ENCODE measurements around the gene TCF20. TPM values are rescaled to one million over a fixed set of nuclear protein-coding genes. Genes with fewer than 3 reads are reported as not detected.
A peak's percentile ranks its signal among the peaks of the same experiment; 100 is the strongest.

The TCF20 gene
- total RNA-seq, 1 donor: 27.4 TPM

DNA sequence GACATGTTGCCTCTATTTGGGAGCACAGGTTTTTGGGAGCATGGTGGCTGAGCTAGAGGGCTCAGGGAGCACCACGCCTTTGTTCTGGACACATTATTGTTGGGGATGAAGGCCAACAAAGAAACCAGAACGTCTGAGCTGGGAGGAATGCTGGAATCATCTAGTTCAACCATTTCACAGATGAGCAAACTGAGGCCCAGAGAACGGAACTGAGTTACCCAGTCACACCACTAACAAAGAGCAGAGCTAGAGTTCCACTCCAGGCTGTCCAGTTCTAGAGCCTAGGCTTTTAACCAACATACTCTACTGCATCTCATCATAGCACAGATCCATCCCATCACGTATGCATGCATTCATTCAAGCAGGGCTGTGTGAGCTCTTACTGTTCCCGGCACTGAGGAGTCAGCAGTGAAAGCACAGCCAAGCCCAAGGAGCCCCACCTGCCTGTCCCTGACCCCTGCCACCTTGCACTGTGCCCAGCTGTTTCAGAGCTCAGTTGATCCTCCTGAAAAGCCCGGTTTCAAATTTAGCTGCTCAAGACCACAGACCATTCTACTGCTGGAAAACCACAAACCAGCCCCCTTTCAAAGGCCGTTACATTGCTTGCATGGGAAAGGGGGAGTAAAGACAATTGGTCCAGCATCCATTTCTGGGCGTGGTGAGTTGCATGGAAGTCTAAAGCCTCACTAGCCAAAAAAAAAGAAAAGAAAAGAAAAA is 16.9 kb upstream of the TCF20 start:
- TF ChIP-seq, protein P1, sequence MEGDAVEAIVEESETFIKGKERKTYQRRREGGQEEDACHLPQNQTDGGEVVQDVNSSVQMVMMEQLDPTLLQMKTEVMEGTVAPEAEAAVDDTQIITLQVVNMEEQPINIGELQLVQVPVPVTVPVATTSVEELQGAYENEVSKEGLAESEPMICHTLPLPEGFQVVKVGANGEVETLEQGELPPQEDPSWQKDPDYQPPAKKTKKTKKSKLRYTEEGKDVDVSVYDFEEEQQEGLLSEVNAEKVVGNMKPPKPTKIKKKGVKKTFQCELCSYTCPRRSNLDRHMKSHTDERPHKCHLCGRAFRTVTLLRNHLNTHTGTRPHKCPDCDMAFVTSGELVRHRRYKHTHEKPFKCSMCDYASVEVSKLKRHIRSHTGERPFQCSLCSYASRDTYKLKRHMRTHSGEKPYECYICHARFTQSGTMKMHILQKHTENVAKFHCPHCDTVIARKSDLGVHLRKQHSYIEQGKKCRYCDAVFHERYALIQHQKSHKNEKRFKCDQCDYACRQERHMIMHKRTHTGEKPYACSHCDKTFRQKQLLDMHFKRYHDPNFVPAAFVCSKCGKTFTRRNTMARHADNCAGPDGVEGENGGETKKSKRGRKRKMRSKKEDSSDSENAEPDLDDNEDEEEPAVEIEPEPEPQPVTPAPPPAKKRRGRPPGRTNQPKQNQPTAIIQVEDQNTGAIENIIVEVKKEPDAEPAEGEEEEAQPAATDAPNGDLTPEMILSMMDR (IDR thresholded peaks at IDR 0.05; ENCODE audit: insufficient read depth, low read length): no peak
- no peak overlapping the region for H3K4me3 ChIP-seq (ENCODE audit: low read depth, low read length)
- no peak for DNase-seq (ENCODE audit: low read depth)

DNA sequence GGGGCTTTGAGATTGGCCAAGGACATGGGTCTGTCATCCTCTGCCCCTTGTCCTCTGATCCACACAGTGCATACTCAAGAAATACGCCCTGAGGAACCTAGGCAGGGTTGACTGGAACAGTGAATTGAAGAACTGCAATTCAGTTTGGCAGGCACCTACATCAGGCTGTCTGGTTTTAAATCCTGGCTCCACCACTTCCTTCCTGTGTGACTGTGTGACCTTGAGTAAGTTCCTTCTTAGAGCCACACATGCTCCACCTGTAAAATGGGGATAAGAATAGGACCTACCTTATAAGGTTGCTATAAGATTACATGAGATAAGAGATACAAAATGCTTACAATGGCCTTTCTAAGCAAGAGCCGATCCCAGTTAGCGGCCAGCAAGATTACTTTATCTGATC is 15.8 kb upstream of the TCF20 start:
- DNase-seq (ENCODE audit: low read depth): no peak
- TF ChIP-seq, protein P1 (IDR thresholded peaks at IDR 0.05; ENCODE audit: insufficient read depth, low read length): no peak
- no peak overlapping the region for H3K4me3 ChIP-seq (ENCODE audit: low read depth, low read length)

DNA sequence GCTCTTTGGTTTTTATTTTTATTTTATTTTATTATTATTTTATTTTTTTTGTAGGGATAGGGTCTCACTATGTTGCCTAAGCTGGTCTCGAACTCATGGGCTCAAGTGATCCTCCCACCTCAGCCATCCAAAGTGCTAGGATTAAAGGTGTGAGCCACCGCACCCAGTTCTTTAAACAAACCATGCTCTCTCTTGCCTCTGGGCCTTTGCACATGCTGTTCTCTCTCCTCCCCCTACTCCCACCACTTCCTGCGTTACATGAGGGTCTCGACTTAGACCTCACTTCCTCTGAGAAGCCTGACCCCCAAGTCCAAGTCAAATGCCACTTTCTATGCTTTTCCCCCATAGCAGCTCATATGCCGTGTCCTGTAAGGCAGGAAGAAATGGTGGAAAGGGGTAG is 15.2 kb upstream of the TCF20 start:
- DNase-seq (ENCODE audit: low read depth): no peak
- no peak overlapping the region for H3K4me3 ChIP-seq (ENCODE audit: low read depth, low read length)
- TF ChIP-seq, protein P1 (IDR thresholded peaks at IDR 0.05; ENCODE audit: insufficient read depth, low read length): no peak

DNA sequence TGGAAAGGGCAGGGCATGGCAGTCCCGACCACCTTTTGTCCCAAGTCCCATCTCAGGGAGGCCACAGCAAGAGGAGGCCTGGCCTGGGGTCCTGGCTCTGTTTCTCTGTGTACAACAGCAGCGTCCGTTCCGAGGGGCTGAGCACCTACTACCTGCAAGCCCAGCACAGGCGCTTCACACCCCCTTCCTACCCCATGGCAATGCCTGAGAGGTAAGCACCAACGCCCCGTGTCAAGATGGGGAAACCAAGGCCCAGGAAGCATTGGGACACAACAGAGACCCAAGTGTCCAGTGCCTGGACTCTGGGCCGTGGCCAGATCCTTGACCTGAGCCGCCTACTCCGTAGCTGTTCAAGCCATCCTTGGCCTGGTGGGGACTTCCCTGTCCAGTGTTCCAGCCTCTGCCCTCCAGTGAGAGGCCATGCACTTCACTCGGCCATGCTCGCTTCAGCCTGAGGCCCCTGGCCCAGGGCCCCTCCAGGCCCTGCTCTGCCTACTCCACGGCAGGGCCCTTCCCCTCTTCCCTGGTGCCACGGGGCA is 14.3 kb upstream of the TCF20 start:
- DNase-seq (ENCODE audit: low read depth): no peak
- H3K4me3 ChIP-seq (ENCODE audit: low read depth, low read length): no peak overlapping the region
- TF ChIP-seq, protein P1 (IDR thresholded peaks at IDR 0.05; ENCODE audit: insufficient read depth, low read length): no peak

DNA sequence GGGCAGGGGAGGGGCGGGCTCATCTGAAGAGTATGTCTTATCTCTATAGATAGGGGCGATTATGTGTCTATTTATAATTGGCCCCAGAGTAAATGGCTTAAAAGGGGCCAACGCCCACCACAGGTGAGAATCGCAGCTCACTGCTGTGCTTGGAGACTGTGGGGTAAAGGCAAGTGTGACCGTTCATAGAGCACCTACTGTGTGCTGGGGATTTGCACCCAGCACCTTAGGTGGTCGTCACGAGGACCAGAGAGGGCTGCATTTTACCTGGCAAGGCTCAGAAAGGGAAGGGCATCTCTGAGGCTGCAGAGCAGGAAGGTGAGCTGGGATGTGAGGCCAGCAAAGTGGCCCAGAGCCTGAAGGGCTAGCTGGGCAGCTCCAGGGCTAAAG is 13.7 kb upstream of the TCF20 start:
- DNase-seq (ENCODE audit: low read depth): no peak
- TF ChIP-seq, protein P1 (IDR thresholded peaks at IDR 0.05; ENCODE audit: insufficient read depth, low read length): no peak
- no peak overlapping the region for H3K4me3 ChIP-seq (ENCODE audit: low read depth, low read length)

DNA sequence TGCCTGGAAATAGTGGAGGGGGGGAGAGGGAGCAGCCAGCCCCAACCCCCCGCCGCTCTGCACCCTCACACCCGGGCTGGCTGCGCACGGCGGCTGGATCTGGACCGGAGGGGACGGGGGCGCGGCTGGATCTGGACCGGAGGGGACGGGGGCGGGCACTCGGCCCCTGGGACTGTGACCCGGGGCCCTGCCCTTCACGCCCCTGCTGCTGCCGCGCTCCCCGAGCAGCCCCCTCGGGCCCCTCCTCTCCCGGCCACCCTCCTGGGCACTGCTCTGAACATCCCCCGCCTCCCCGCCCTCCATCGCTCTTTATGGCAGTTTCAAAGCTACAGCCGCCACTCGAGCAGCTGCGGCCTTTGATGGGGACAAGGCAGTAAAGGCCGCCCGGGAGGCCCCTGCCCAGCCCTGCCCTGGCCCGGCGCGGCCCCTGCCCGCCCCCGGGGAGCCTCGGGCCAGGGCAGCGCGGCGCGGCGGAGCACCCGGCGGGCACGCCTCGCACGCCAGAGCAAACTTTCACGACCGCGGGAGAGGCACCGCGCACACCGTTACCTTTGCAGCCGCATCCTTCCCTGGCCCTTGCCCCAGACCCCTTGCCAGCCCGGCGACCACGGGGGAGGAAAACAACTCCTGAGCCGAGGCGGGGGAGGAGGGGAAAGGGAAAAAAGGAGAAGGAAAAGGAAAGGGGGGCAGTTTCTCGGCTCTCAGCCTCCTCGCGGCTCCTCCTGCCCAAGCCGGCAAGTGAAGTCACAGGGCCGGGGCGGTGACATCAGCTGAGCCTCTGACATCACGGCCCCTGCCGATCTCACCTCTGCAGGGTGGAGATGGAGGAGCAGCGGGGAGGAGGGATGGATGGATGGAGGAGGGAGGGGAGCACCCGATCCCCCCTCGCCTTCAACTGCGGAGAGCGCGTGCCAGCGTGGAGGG is 13.1 kb upstream of the TCF20 start:
- peak overlapping the region; percentile 51 for H3K4me3 ChIP-seq (ENCODE audit: low read depth, low read length)
- TF ChIP-seq, protein P1 (IDR thresholded peaks at IDR 0.05; ENCODE audit: insufficient read depth, low read length): no peak

More for the DNA sequence above, 13.1 kb upstream of the TCF20 start:
- no peak for DNase-seq (ENCODE audit: low read depth)

Data from fibroblast of the aortic adventitia (primary cell).